Stimulated activated CD8-positive, alpha-beta memory T cell treated with anti-CD3 and anti-CD28 coated beads, Interleukin-4, amount 100 ng/mL, for 1 hour (primary cell): ENCODE results near the gene CPLX3.

Experiments
- DNase-seq, 2 donors: peaks; one replicate each; pipeline ENCODE4 v3.0.0-alpha.2; 2020; ENCODE audit warnings: low read depth in 2 of 2, low spot score in 1 of 2

The CPLX3 gene

DNA sequence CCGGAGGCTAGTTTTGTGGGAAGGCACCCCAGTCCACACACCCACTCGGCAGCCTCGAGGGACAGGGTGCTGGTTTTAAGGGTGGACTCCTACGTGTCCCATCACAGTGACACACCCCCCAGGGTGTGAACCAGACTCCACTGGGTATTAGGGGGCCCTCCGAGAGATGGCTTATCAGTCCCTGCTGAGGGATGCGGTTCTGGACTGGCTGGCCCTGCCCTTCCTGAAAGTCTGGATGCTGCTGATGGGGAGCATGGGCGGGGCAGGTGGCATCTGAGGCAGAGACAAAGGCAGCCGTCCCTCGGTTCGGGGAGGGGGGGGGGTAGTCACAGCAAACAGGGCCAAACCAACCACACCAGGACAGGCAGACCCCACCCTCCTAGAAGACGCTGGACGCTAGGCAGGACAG lies 17.5 kb downstream of the CPLX3 start:
- DNase-seq, result no peak

DNA sequence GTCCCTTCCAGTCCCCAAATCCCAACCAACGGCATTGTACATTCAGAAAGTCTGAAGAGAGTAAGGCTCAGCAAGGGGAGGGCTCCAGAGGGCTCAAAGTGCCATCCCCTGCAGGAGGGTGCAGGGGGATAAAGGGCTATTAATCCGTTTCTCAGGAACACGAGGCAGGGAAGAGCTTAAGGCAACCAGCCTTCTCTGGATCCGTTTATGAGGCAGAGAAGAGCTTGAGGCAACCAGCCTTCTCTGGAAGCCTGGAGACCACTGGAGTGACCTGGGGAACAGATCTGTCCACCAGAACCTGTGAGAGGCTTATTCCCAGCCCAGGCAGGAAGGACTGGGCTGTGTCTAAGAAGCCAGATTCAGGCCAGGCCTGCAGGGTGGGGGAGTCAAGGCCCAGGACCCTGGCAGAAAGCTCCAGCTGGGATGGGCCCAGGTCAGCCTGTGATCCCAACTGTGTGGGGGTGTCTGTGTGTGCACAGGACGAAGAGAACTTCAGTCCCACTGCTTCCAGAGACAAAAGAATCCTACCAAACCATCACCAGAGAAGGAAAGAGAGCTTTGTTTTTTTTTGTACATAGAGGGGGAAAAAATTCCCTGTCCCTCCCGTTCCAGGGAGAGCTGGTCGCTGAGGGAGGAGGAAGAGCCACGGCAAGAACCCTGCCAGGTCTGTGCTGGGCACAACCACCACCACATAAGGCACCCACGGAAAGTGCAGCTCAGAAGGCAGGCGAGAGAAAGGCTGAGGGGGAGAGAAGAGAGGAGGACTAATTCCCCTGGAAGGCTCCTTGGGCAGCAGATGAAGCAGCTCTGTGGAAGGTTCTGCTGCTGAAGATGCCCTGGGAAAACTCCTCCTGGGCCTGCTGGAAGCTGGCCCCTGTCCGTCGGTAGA lies 18.1 kb downstream of the CPLX3 start:
- DNase-seq, result no peak

DNA sequence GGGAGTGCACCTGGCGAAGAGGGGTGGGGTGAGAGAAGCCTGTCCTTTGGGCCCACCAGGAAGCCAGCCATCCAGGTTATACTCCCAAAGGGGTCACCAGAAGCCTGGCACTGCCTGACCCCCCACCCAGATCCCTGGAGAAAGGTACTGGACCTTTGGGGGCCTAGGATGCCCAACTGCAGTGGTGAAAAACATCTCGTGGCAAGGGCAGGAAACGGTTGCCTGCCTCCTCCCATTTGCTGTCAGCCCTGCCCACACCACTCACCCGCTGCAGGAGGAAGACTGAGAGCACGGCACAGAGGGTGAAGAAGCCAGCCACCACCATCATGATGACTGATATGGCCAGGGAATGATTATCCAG lies 18.8 kb downstream of the CPLX3 start:
- no peak for DNase-seq

DNA sequence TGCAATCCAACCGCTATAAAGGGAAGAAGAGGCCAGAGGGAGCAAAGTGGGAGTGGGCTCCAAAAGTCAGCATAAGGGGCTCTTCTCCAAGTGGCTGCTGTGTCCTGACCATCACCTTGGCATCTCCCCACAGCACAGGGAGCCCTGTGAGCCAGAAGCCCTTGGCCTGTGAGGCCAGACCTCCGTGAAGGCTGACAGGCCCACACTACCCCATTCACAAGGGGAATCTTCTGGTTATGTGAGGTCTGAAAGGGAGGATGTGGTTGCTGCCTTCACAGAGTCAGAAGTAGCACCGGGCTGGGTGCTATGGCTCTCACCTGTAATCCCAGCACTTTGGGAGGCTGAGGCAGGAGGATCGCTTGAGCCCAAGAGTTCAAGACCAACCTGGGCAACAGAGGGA lies 19.2 kb downstream of the CPLX3 start:
- DNase-seq, result no peak

DNA sequence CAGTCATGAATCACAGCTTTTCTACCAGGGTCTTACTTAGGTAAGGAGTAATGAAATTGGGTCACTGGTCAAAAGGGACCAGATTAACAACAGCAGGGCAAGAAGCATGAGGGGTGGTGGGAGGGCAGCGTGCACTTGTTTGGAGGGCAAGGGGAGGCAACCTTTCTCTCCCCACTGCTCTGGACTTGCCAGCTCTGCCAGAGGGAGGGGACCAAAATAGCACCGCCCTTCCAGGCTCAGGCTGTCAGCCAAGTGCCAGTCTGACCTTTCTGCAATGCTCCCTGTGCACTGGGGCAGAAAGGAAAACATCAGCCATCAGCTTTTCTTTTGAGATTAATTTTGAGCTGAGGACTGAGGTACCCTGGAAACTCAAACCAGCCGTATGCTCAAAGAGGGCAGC lies 21.0 kb downstream of the CPLX3 start:
- DNase-seq, result no peak

DNA sequence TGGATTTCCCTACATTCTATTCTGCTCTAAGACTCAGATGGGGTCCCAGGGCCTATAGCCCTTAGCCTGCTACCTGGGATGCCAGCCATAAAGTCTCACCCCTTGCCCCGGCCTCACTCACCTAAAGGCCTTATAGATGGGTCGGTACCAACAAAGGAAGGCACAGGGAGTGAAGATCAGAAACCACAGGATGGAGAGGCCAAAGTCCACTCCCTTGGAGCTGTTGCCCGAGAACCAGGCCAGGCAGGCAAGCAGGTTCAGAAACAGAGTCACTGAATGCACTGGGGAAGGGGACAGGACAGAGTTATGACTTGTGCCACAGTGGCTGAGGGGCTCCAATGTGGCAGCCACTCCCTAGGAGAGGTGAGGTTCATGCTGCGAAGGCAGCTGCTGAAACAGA lies 24.0 kb downstream of the CPLX3 start:
- DNase-seq, result no peak

DNA sequence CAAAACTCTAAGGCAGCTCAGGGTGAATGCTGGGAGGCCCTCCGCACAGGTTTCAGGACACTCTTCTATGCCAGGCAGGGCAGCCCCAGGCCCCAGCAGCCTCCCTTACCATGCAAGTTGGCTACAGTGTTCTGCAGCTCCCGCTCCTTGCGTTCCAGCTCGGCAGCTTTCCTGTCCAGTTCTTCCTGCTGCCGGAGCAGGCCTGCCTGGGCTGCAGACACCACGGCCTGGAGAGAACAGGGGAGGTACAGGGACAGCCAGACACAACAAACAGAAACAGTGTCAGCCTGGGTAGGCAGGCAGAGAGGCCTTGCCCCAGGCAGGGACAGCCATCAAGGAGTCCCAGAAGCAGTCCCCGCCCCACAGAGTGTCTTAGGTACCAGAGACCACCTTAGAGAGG lies 25.5 kb downstream of the CPLX3 start:
- no peak for DNase-seq

DNA sequence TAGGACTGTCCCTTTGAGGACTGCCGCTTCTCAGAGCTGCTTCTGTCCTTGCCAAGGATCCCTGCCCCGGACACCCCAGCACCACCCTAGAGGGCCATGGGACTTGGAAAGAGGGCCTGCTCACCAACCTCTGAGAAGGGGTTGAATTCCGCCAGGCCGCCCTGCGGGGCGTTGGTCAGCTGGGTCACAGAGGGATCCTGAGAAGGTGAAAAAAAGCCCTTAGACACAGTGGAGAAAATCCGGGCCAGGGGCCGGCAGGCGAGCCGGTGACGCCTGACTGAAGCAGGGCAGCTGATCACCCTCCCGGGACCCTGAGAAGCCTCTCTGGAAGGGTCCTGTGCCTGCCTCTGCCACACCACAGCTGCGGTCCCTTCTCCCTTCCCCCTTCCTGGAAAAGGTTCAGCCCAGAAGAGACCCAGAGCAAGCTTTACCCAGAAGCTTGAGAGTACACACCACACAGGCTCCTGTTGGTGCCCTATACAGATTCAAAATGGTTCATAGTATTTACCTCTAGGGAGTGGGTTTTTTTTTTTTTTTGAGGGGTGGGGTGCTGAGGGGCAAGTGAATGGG lies 28.1 kb downstream of the CPLX3 start:
- no peak for DNase-seq

DNA sequence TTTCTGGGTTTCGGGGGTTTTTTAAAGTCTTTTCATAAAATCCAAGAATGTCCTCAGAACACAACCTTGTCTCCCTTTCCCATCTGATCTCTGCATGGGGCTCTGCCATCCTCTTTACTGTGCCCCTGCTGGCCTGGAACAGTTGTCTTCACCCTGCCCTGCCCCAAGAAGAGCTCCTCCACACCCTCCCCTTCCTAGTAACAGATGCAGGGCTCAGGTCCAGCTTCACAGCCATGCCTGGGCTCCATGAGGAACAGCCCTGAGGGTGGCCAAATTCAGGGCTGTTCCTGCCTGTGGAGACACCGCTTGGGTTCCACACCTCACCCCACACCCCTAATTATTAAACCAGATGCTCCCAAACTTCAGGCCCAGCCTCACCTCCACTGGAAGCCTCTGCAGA lies 29.4 kb downstream of the CPLX3 start:
- no peak for DNase-seq

DNA sequence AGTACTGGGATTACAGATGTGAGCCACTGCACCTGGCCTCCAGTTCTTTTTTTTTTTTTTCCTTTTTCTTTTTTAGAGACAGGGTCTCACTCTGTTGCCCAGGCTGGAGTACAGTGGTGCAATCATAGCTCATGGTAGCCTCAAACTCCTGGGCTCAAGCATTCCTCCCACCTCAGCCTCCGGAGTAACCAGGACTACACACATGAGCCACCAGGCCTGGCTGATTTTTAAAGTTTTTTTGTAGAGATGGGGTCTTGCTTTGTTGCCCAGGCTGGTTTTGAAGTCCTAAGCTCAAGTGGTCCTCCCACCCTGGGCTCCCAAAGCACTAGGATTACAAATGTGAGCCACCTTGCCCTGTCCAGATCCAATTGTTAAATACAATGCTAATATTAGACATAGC lies 30.1 kb downstream of the CPLX3 start:
- DNase-seq, result no peak

DNA sequence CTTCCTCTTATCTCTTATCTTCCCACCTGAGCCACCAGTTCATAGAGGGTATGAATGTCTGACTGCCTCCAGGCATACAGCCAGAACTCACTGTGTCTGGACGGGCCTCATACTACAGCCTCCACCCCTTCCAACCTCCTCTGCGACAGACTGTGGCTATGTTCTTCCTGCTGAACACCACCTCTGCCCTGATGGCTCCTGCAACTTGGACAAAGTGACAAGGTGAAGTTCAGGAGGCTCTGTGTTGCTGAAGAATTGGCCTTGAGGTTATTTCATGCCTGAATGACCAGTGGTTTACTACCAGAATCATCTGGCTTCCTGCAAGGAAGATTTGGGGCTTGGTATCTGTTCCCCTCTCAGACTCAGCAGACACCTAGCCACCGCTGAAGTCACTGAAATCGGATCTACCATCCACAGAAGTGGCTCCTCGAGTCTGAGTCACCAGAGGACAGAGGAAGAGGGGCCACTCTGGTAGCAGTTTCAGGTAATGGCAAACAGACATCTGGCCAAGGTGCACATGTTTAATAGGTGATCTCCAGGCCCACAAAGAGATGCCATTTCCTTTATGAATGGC lies 30.7 kb downstream of the CPLX3 start:
- no peak for DNase-seq

DNA sequence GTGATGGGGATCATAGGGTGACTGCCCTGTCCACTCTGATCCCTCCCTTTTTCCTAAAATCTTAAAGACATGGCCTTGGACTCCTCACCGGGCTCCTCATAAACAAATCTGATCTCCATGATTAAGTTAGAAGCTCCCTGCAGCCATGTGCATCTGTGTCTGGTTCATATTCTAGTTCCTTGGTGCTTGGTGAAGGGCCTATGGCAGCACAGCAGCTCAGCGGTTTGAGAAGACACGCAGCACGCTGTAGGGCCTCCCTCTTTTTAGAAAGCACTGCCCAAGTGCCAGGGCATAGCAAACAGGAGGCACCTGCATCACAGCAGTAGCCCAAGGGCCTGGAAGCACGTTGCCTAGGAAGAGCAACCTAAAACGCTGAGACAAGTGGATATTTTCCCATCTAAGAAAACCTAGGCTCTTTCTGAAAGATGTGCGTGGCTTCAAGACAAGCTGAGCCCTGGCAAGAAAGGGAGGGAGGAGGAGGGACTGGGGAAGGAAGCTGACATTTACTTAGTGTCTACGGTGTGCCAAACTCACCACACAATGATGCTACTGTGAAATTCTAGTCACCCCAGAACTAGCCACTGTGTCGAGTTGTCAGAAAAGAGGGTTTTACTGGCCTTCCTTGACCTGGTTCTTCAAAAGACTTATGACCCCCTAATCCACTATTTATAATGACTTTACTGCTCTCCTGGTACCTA lies 31.4 kb downstream of the CPLX3 start:
- no peak for DNase-seq

DNA sequence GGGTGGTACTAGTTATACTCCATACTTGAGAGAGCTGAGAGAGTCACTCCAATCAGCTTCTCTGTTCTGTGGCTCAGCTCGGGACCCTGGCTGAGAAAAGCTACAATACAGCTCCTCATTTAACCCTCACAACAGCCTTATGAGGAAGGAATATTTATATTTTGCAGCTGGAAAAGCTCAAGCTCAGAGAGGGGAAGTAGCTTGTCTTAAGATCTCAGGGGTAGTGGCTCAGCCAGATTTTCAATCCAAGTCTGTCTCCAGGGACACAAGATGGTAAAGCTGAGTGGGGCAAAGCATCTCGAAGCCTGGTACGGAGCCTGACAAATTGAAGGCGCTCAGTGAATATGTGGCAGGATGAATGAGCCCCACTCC lies 31.9 kb downstream of the CPLX3 start:
- DNase-seq, result no peak

DNA sequence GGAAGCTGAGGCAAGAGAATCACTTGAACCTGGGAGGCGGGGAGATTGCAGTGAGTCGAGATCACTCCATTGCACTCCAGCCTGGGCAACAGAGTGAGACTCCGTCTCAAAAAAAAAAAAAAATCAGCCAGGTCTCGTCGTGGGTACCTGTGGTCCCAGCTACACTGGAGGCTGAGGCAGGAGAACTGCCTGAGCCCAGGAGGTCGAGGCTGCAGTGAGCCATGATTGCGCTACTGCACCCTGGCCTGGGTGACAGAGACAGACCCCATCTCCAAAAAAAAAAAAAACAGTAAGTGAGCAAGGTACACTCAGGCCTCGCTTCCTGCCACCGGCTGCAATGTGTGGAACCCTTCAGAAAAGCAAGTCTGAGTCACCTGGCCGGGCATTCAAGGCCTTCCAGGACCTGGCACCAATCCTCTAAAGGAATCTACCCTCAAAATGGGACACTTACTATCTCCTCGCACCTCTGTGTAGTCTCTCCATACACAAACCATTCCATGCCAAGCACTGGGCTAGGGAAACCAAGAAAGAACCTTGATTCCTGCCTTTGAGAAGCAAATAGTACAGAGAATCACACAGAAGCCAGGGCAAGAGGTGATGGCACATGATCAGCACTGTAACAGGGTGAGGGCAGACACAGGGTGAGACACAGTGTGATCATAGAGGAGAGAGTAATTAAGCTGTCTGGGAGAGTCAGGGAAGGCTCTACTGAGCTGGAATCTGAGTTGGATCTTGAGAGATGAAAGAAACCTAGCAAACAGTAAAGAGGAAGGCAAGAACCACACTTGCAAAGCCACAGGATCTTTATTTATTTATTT lies 37.0 kb downstream of the CPLX3 start:
- no peak for DNase-seq

DNA sequence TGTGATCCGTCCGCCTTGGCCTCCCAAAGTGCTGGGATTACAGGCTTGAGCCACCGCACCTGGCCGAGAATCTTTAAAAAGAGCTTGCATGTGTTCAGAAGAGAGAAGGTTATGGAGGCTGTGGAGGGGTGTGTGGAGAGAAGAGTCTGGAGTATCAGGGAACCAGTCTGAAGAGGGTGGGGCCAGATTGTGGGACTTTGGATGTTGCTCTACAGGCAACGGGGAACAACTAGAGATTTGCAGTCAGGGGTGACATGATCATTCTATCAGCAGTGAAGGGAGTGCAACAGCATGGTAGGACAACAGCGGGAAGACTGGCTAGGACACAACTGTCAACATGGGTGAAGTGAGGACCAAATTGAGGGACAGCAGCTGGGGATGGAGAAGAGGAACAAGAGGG lies 37.9 kb downstream of the CPLX3 start:
- DNase-seq, result no peak

DNA sequence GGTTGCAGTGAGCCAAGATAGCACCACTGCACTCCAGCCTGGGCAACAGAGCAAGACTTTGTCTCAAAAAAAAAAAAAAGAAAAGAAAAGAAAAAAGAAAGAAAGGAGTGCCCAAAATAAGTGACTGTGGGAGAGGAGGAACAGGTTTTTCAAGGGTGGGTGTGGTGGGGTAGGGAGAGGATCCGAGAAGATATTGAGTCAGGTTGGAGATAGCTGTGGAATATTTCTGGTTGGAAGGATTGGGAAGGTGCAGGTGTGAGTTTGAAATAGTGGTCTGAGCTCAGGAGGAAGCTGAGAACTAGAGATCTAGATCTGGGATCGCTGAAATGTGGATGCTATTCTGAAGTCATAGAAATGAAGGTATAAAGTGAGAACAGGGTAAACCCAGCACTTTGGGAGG lies 38.9 kb downstream of the CPLX3 start:
- no peak for DNase-seq

DNA sequence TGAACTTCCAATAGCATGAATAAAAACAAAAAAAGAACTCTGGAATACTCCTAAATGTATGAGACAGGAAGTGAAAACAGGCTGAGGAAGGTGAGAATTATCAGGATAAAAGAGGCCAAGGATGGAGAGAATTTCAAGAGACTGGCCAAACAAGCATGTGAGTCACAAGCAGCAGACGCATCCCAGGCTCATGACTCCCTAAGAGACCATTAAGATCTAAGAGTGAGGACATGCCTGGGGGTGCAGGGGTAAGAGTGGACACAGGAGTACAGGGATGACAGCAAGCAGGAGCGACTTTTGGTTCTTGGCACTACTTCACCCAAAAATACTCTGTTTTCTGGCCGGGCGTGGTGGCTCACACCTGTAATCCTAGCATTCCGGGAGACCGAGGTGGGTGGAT lies 39.7 kb downstream of the CPLX3 start:
- no peak for DNase-seq

DNA sequence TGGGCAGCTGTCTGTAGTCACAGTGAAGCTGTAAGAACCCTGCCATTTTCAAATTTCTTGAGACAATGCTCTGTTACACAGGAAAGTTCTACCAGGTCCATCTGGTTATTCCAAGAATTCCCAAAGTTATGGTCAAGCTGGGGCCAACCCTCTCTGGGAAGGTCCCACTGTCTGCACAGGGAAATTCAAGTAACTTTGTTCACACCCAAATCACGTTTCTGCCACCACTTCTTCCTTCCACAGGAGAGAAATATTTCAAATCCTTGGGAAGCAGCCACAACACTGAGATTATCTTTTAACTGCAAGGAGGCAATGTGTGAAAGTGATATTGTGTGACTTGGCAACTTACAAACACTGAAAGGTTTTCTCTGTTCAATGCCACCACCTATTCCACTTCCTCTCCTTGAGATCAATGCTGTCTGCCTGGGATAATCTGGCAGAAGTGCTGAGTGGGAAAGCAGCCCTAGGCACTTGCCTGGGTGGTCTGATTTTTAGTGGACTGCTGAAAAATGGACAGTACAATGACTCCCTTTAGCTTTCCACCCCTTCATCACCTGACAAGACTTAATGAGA lies 41.1 kb downstream of the CPLX3 start:
- no peak for DNase-seq

DNA sequence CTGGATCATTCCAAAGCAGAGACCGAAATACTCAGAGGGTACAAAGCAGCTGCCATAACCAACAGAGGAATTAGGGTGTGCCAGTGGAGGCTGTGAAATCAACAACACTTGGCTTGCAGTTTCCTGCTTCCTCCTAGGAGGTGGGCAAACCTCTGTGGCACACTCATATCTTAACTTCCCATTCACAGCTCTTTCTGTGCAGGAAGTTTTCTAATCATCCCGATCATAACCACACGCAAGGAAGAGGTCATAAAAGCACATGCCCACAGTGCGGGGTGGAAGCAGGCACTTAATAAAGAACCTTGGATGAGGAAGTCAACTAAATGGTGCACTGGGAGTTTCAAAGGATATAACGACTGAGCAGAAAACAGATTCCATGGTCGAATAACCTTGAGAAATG lies 41.6 kb downstream of the CPLX3 start:
- no peak for DNase-seq

DNA sequence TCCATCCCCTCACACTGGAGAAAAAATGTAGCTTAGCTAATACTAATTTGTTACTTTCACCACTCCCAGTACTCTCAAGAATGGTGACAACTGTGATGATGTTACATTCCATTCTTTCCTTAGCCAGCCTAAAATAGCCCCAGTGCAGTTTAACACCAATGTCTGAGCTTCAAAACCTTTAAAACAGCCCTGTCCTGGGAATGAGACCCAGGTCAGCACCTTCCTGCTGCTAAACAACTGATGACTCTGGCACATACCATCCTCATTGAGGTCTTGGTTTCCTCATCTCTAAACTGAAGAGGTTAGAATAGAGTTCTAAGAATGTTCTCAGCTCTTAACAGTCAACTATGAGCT lies 42.9 kb downstream of the CPLX3 start:
- no peak for DNase-seq
